T-helper 9 cell (primary cell): ENCODE data around the gene USP31.
"Not testable (repeated sequence)": the region's sequence is repeated elsewhere in the genome, so short reads cannot be mapped to it uniquely, and the experiment has no call there.

Source experiments
- DNase-seq: peaks from one replicate; pipeline ENCODE4 v3.0.0-alpha.2; 2020

USP31 gene

GRCh38 chr16:23158114-23158513, 8.9 kb upstream of the USP31 start:
- no peak for DNase-seq

GRCh38 chr16:23156946-23157460, 7.8 kb upstream of the USP31 start:
- DNase-seq: no peak

- no peak for DNase-seq
These were observed 6.9 kb upstream of the USP31 start for GRCh38 chr16:23156110-23156509.

- DNase-seq: no peak
These were observed 6.3 kb upstream of the USP31 start for GRCh38 chr16:23155445-23156049.

GRCh38 chr16:23152386-23153178, 3.3 kb upstream of the USP31 start:
- DNase-seq: no peak

GRCh38 chr16:23149993-23150364, 727 bp upstream of the USP31 start:
- no peak for DNase-seq

- DNase-seq: peak; percentile 41
These were observed 562 bp downstream of the USP31 start for GRCh38 chr16:23148513-23149266.

- DNase-seq: no peak
These were observed 1.1 kb downstream of the USP31 start for GRCh38 chr16:23148166-23148512.

- no peak for DNase-seq
These were observed 1.6 kb downstream of the USP31 start for GRCh38 chr16:23147666-23148065.

GRCh38 chr16:23146877-23147601, 2.2 kb downstream of the USP31 start:
- no peak for DNase-seq

- DNase-seq: no peak
These were observed 3.6 kb downstream of the USP31 start for GRCh38 chr16:23145608-23146007.

GRCh38 chr16:23145186-23145585, 4.1 kb downstream of the USP31 start:
- no peak for DNase-seq

- DNase-seq: not testable (repeated sequence)
These were observed 4.9 kb downstream of the USP31 start for GRCh38 chr16:23144393-23144792.

GRCh38 chr16:23143391-23143790, 5.9 kb downstream of the USP31 start:
- DNase-seq: no peak

GRCh38 chr16:23141959-23142740, 7.1 kb downstream of the USP31 start:
- no peak for DNase-seq

GRCh38 chr16:23141500-23141899, 7.8 kb downstream of the USP31 start:
- DNase-seq: no peak

GRCh38 chr16:23141033-23141432, 8.2 kb downstream of the USP31 start:
- no peak for DNase-seq

GRCh38 chr16:23140107-23140506, 9.1 kb downstream of the USP31 start:
- no peak for DNase-seq

GRCh38 chr16:23137818-23138217, 11.4 kb downstream of the USP31 start:
- no peak for DNase-seq

- no peak for DNase-seq
These were observed 12.0 kb downstream of the USP31 start for GRCh38 chr16:23137256-23137655.

GRCh38 chr16:23134274-23134673, 15.0 kb downstream of the USP31 start:
- no peak for DNase-seq

- DNase-seq: no peak
These were observed 16.3 kb downstream of the USP31 start for GRCh38 chr16:23132775-23133463.
